GM23248 (cell line): ENCODE data around the gene ANKRD9. TPM values are rescaled to one million over a fixed set of nuclear protein-coding genes. Genes with fewer than 3 reads are reported as not detected.
A peak's percentile ranks its signal among the peaks of the same experiment; 100 is the strongest.

ENCODE experiments used
- DNase-seq: peaks from one replicate; pipeline ENCODE4 v3.0.0-alpha.2; 2015
- H2AFZ ChIP-seq: fragments of 200-600 bp; sonication (generic); 2 replicates; pipeline ENCODE4 v1.6.1; 2016; ENCODE audit warnings: antibody characterized with exemption
- H3F3A ChIP-seq: fragments of 200-600 bp; sonication (generic); 2 replicates; pipeline ENCODE4 v1.6.1; 2016; ENCODE audit warnings: mild to moderate bottlenecking, antibody characterized with exemption, mixed run types; ENCODE audit not compliant: insufficient read depth
- H3K27ac ChIP-seq: fragments of 200-600 bp; sonication (generic); 2 replicates; pipeline ENCODE4 v1.5.1; 2016; ENCODE audit warnings: mild to moderate bottlenecking
- H3K27me3 ChIP-seq: fragments of 200-600 bp; sonication (generic); replicated peaks from 2 replicates; pipeline ENCODE4 v1.6.1; 2016; ENCODE audit warnings: mild to moderate bottlenecking; ENCODE audit not compliant: insufficient read depth
- H3K36me3 ChIP-seq: fragments of 200-600 bp; sonication (generic); 2 replicates; pipeline ENCODE4 v1.6.1; 2016; ENCODE audit warnings: low read depth, mild to moderate bottlenecking
- H3K4me1 ChIP-seq: fragments of 200-600 bp; sonication (generic); 2 replicates; pipeline ENCODE4 v1.6.1; 2016; ENCODE audit warnings: mild to moderate bottlenecking; ENCODE audit not compliant: insufficient read depth
- H3K4me2 ChIP-seq: fragments of 200-600 bp; sonication (generic); one replicate; pipeline ENCODE4 v1.6.1; 2016; ENCODE audit warnings: mild to moderate bottlenecking; ENCODE audit not compliant: unreplicated experiment
- H3K4me3 ChIP-seq: fragments of 200-600 bp; sonication (generic); 2 replicates; pipeline ENCODE4 v1.5.1; 2016; ENCODE audit warnings: mild to moderate bottlenecking
- H3K79me2 ChIP-seq: fragments of 200-600 bp; sonication (generic); 2 replicates; pipeline ENCODE4 v1.6.1; 2016; ENCODE audit warnings: mild to moderate bottlenecking; ENCODE audit not compliant: insufficient read depth
- H3K9ac ChIP-seq: fragments of 200-600 bp; sonication (generic); 2 replicates; pipeline ENCODE4 v1.6.1; 2016; ENCODE audit warnings: mild to moderate bottlenecking
- H3K9me2 ChIP-seq: fragments of 200-600 bp; sonication (generic); 2 replicates; pipeline ENCODE4 v1.6.1; 2016; ENCODE audit warnings: mixed run types, mild to moderate bottlenecking, moderate library complexity; ENCODE audit not compliant: insufficient read depth
- H3K9me3 ChIP-seq: fragments of 200-600 bp; sonication (generic); one replicate; pipeline ENCODE4 v1.6.1; 2017; ENCODE audit warnings: low read depth
- H4K20me1 ChIP-seq: fragments of 200-600 bp; sonication (generic); 2 replicates; pipeline ENCODE4 v1.6.0; 2016; ENCODE audit not compliant: insufficient read depth
- EZH2 ChIP-seq: fragments of 200-600 bp; sonication (generic); IDR thresholded peaks from 2 replicates; pipeline ENCODE4 v1.6.1; 2018; ENCODE audit warnings: antibody characterized with exemption, mild to moderate bottlenecking; ENCODE audit not compliant: insufficient read depth, poor library complexity, severe bottlenecking
- EZH2phosphoT487 ChIP-seq: fragments of 200-600 bp; sonication (generic); IDR thresholded peaks from 2 replicates; pipeline ENCODE4 v1.6.1; 2018; ENCODE audit warnings: antibody characterized with exemption, moderate library complexity, mild to moderate bottlenecking, low read depth; ENCODE audit not compliant: insufficient read depth
- WGBS, 2 experiments: methylation state at CpG; one replicate each; pipeline ENCODE4 v1.1.6; 2015 to 2017; ENCODE audit warnings: low lambda C conversion rate in 2 of 2, low coverage in 1 of 2; ENCODE audit errors: missing lambda C conversion rate in 2 of 2; 5-methylcytosine and 5-hydroxymethylcytosine counted together
- in situ Hi-C: fragments of 300-500 bp; cut with MboI; formaldehyde crosslinking; loops from 2 replicates; pipeline ENCODE4 v1.15.0; 2020
- polyA plus RNA-seq: library from polyadenylated mRNA; unstranded; fragments of >200 nt; fragmentation: Nextera tagmentation; extraction: Ambion mirVana; gene quantifications from 2 replicates; pipeline ENCODE4 v1.2.1, GENCODE V29; 2016
- total RNA-seq: library from RNA; depleted of rRNA; stranded (reverse); fragments of >200 nt; shearing (Covaris generic); gene quantifications from 2 replicates; pipeline ENCODE4 v1.2.3, GENCODE V29; 2014

Gene ANKRD9
- total and polyA plus RNA-seq, 2 experiments from 2014 or later: 2.3 to 14.9 TPM

DNA sequence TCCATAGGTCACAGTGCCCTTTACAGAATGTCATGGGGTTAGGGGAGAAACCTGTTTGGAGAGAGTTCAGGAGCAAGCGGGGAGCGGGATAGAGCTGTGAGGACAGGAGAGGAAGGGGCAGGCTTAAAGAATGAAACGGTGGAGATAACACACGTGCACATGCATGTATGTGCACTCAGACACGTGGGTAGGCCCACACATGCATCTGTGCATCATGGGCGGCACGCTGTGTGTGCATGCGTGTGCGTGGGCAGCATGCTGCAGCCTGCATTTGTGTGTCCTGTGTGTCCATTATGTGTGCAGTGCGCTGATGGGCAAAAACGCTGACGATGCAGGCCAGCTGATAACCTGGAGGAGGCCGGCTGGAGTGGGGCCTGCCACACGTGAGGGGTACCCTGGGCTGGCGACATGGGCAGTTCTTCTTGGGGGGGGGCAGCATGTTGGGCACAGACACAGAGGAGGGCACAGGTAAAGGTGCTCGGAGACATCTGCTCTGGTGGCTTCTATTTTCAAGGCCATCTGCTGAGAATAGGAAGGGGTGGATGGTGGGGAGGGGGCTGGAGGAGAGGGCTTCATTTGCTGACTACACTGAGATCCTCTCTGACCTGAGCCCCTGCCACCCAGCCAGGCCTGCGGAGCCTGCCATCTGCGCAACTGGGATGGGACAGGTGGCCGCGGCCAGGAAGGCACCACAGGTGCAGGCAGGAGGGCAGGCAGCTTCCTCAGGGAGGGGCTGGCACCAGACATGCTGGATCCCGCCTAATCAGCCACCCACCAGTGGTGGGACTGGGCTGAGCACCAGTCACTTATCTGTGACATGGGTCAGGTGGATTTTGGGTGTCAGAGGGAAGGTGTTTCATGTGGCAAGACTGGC, 4.6 kb upstream of the ANKRD9 start:
- no peaks in the 10 kb centered on the region for H3K9me2 ChIP-seq
- no peak overlapping the region for H3K9ac ChIP-seq
- 84 to 87% methylated on average over 19 to 21 of the region's 21 CpGs for WGBS, 2 experiments
- no peak overlapping the region for H3K4me3 ChIP-seq
- H3K79me2 ChIP-seq: no peaks in the 10 kb centered on the region
- no peaks in the 10 kb centered on the region for H3K27me3 ChIP-seq
- no peaks in the 10 kb centered on the region for H3K4me1 ChIP-seq
- no peaks in the 10 kb centered on the region for H4K20me1 ChIP-seq
- H3K9me3 ChIP-seq: no peaks in the 10 kb centered on the region
- H3K4me2 ChIP-seq: no peak overlapping the region
- in situ Hi-C loops: no loop called here
- H3F3A ChIP-seq: no peaks in the 10 kb centered on the region
- DNase-seq: no peak
- H3K36me3 ChIP-seq: no peaks in the 10 kb centered on the region
- no peak overlapping the region for H2AFZ ChIP-seq
- no peak overlapping the region for H3K27ac ChIP-seq
- no peak for TF ChIP-seq EZH2
- no peak for TF ChIP-seq EZH2phosphoT487

DNA sequence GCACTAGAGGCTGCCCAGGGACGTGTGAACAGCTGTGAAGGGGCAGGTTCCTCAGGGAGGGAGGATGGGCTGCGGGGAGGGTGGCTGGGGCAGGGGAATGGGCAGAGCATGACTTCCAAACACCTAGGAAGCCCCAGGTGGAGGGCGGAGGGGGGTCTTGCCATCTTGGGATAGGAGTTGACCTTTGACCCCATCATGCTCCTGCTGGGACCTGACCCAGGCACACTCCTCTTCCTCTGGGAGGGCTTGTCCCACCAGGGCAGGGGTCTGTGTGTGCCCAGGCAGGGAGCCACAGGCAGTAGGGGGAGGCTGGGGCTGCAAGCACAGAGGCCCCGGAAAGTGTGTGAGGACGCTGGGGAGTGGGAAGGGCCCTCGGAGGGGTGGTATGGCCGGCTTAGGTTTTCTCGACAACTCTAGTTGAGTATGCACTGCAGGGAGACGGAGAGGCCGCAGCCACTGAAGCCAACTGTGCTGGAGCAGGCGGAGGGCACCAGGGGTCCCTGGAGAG, 3.3 kb upstream of the ANKRD9 start:
- Histone ChIP-seq H3K36me3 (no peaks in the 10 kb centered on the region), H3K9me2 (no peaks in the 10 kb centered on the region), H2AFZ (no peak overlapping the region), H3K4me1 (no peaks in the 10 kb centered on the region), H3K4me3 (no peak overlapping the region), H3K27me3 (no peaks in the 10 kb centered on the region), H3K27ac (no peak overlapping the region), H4K20me1 (no peaks in the 10 kb centered on the region), H3K4me2 (no peak overlapping the region), H3K9ac (no peak overlapping the region), H3K79me2 (no peaks in the 10 kb centered on the region), H3K9me3 (no peaks in the 10 kb centered on the region), H3F3A (no peaks in the 10 kb centered on the region)
- no peak for DNase-seq
- 83 to 87% methylated on average over 10 to 11 of the region's 11 CpGs for WGBS, 2 experiments
- TF ChIP-seq EZH2phosphoT487 (no peak), EZH2 (no peak)
- in situ Hi-C loops: no loop called here

DNA sequence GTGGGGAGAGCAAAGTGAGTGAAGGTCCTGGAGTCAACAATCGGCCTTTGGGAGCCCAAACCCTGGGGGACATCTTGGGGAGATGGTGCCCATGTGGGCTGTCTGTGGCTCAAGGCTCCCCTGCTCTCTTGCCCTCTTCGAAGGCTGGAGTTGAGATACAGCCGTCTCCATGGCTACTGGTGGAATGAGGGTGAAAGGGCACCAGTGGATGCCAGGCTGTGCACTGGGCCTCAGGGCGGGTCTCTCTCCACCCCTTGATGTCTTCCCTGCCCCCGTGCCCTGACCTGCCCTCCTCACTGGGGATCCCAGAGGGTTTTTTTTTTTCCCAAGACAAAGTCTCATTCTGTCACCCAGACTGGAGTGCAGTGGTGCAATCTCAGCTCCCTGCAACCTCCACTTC, 2.0 kb upstream of the ANKRD9 start:
- H3F3A ChIP-seq: no peaks in the 10 kb centered on the region
- WGBS, 2 experiments: 96 to 98% methylated on average over 5 of the region's 5 CpGs
- H3K9ac ChIP-seq: no peak overlapping the region
- no peak overlapping the region for H3K4me3 ChIP-seq
- no peak for TF ChIP-seq EZH2
- no peak for TF ChIP-seq EZH2phosphoT487
- no peaks in the 10 kb centered on the region for H3K79me2 ChIP-seq
- no peaks in the 10 kb centered on the region for H3K9me3 ChIP-seq
- in situ Hi-C loops: no loop called here
- no peaks in the 10 kb centered on the region for H4K20me1 ChIP-seq
- H2AFZ ChIP-seq: no peak overlapping the region
- no peaks in the 10 kb centered on the region for H3K36me3 ChIP-seq
- no peaks in the 10 kb centered on the region for H3K4me1 ChIP-seq
- no peak overlapping the region for H3K4me2 ChIP-seq
- no peak overlapping the region for H3K27ac ChIP-seq
- DNase-seq: no peak
- H3K27me3 ChIP-seq: no peaks in the 10 kb centered on the region
- H3K9me2 ChIP-seq: no peaks in the 10 kb centered on the region

DNA sequence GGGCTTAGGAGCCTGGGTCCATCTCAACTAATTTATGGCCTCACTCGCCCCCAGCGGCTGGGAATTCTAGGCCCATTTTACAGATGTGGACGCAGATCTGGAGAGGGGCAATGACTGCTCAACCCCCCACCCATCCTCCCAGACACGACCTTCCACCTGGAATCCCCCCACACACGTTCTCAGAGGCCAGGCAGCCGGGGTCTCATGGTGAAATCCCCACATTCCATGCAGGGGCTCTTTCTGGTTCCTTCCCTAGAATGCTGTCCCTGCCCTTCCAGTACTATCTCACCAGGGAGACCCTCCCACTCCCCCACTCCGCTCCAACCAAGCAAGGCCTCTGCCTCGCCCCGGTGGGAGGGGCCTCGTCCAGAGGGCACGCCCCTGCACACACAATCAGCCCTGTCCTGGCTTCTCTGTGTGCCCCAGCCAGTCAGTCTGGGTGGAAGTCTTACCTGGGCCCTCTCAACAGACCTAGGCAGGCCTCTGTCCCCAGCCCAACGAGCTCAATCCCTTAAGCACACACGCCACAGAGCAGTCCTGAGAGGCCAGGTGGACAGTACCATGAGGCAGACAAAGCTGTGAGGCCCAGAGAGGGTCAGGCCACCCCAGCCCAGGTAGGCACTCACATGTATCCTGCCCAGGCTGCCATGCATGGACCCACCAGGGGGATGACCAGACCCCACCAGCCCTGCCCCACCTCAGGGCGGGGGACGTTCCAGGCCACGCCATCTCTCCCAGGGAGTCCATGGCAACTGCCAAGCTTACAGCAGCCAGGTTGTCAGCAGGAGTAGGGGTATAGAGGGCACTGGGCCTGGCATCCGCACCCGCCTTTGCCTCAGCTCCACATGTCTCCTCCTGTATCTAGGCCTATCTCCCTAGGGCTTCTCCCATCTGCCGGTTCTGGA, 1.3 kb upstream of the ANKRD9 start:
- no peaks in the 10 kb centered on the region for H3K79me2 ChIP-seq
- no peaks in the 10 kb centered on the region for H4K20me1 ChIP-seq
- peak overlapping the region; percentile 89 for H2AFZ ChIP-seq
- H3K27ac ChIP-seq: no peak overlapping the region
- H3K27me3 ChIP-seq: no peaks in the 10 kb centered on the region
- H3K9me2 ChIP-seq: no peaks in the 10 kb centered on the region
- H3F3A ChIP-seq: no peaks in the 10 kb centered on the region
- DNase-seq: no peak
- no peaks in the 10 kb centered on the region for H3K9me3 ChIP-seq
- peak overlapping the region; percentile 72; the same call in 1 of the 2 replicates for H3K4me3 ChIP-seq
- no peaks in the 10 kb centered on the region for H3K4me1 ChIP-seq
- peak overlapping the region; percentile 72 for H3K4me2 ChIP-seq
- 78 to 80% methylated on average over 19 of the region's 19 CpGs for WGBS, 2 experiments
- H3K9ac ChIP-seq: no peak overlapping the region
- no peak for TF ChIP-seq EZH2
- no peak for TF ChIP-seq EZH2phosphoT487
- in situ Hi-C loops: no loop called here
- H3K36me3 ChIP-seq: no peaks in the 10 kb centered on the region
